GM21423 (cell line): Measurements from ENCODE around the gene NECAB2.

Experiments
- ATAC-seq: cut with Tn5 transposase; IDR thresholded peaks from one replicate; pipeline ENCODE4 v1.9.1; 2021; ENCODE audit warnings: mild to moderate bottlenecking, moderate library complexity; ENCODE audit not compliant: unreplicated experiment

NECAB2 gene

GRCh38 chr16:84016477-84016876 lies 48.4 kb downstream of the NECAB2 start:
- no peak for ATAC-seq

GRCh38 chr16:84018710-84019109 lies 50.7 kb downstream of the NECAB2 start:
- no peak for ATAC-seq

- no peak for ATAC-seq
Observed at GRCh38 chr16:84020353-84020752, 52.3 kb downstream of the NECAB2 start.

GRCh38 chr16:84021488-84021887 lies 53.4 kb downstream of the NECAB2 start:
- no peak for ATAC-seq

- ATAC-seq, result no peak
Observed at GRCh38 chr16:84022644-84023043, 54.6 kb downstream of the NECAB2 start.

- ATAC-seq, result no peak
Observed at GRCh38 chr16:84024854-84025253, 56.8 kb downstream of the NECAB2 start.

GRCh38 chr16:84026606-84027005 lies 58.6 kb downstream of the NECAB2 start:
- ATAC-seq, result no peak

- no peak for ATAC-seq
Observed at GRCh38 chr16:84027625-84028024, 59.6 kb downstream of the NECAB2 start.

GRCh38 chr16:84029297-84030047 lies 61.4 kb downstream of the NECAB2 start:
- ATAC-seq, result no peak

DNA sequence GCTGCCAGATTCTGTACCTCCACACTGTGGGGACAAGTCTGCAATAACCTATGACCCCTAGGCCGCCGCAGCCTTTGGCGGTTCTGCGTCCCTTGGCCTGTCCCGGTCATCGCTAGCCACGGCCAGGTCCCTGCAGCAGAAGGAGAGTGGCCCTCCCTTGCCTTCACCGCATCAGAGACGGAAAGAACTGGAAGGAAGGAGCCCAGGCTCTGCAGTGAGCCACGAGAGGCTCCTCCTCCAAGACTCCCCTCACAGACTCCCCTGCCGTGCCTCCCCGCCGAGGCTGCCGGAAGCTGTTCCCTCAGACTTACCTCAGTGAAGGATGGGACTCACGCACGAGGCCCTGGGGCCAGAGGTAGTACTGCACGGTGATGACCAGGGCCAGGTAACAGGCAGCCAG lies 63.5 kb downstream of the NECAB2 start:
- no peak for ATAC-seq

GRCh38 chr16:84032458-84033178 lies 64.6 kb downstream of the NECAB2 start:
- no peak for ATAC-seq

DNA sequence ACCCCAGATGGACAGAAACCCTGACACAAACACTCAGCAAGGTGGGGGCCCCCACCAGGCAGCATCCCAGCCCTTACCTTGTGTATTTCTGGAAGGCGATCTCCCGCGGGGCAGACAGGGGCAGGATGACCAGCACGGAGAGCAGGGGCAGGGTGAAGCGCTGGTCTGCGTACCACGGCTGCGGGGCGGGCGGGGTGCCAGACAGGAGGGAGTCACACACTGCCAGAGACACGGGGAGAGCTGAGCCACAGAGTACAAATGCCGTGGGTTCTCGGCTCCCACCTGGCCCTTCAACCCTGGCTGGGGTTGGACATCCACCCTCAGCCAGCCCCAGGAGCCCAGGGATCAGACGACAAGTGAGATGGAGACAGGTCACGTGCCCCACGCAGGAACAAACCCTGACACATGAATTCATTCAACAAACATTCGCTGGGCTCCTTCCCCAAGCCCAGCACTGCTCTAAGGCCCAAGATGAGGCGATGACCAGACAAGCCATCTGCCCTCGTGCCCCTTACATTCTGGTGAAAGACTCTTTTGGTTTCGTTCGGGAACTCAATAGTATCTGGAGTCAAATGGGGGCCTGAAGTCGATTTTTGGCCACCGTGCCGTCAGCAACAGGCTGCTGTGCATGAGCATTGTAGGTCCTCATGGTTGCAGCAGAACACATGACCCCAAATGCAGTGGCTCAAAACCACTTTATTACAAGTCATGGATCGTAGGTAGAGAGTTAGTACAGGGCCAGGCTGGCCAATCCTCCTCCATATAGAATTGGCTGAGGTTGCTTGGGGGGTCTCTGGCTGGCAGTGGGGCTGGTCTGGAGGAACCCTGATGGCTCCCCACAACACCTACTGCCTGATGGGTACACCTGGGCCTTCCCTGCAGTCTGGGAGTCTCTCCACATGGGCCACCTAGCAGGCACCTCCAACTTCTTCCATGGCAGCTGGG lies 65.5 kb downstream of the NECAB2 start:
- ATAC-seq, result no peak

GRCh38 chr16:84034516-84034915 lies 66.5 kb downstream of the NECAB2 start:
- no peak for ATAC-seq

GRCh38 chr16:84036131-84036530 lies 68.1 kb downstream of the NECAB2 start:
- no peak for ATAC-seq

DNA sequence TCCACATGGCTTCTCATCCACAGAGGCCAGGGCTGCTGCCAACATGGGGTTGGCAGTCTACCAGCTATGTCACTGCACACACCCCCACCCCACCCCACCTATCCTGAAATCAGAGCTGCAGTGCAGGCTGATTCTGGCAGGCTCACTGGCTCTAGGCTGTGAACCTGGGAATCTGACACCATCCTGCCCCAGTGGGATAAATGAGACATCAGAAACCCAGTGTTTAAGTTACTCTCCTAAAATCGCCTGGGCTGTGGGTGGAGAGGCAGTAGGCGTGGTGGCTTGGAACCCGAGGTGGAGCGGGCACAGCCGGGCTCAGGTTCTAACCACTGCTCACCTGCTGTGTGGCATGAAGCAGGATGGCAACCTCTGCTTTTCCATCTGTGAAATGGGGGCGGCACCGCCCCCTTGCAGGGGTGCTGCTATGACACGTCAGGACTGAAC lies 69.0 kb downstream of the NECAB2 start:
- no peak for ATAC-seq

DNA sequence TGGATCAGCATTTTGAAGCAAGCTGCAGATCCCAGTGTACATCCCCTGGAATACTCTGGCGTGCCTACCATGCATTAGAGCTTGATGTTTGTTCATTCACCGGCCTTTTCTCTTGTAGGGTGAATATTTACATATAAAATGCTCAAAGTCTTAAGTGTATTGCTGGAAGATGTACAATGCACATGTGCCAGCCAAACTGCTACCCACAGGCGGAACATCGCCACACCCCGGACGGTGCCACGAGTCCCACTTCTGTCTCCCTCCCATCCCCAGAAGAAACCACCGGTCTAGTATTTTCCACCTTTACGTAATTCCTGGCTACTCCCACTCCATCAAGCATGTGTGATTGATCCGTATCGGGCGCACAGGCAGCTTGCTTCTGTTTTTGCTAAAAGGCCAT lies 70.4 kb downstream of the NECAB2 start:
- ATAC-seq, result no peak

GRCh38 chr16:84039696-84040095 lies 71.7 kb downstream of the NECAB2 start:
- ATAC-seq, result no peak

GRCh38 chr16:84040226-84040822 lies 72.3 kb downstream of the NECAB2 start:
- no peak for ATAC-seq

DNA sequence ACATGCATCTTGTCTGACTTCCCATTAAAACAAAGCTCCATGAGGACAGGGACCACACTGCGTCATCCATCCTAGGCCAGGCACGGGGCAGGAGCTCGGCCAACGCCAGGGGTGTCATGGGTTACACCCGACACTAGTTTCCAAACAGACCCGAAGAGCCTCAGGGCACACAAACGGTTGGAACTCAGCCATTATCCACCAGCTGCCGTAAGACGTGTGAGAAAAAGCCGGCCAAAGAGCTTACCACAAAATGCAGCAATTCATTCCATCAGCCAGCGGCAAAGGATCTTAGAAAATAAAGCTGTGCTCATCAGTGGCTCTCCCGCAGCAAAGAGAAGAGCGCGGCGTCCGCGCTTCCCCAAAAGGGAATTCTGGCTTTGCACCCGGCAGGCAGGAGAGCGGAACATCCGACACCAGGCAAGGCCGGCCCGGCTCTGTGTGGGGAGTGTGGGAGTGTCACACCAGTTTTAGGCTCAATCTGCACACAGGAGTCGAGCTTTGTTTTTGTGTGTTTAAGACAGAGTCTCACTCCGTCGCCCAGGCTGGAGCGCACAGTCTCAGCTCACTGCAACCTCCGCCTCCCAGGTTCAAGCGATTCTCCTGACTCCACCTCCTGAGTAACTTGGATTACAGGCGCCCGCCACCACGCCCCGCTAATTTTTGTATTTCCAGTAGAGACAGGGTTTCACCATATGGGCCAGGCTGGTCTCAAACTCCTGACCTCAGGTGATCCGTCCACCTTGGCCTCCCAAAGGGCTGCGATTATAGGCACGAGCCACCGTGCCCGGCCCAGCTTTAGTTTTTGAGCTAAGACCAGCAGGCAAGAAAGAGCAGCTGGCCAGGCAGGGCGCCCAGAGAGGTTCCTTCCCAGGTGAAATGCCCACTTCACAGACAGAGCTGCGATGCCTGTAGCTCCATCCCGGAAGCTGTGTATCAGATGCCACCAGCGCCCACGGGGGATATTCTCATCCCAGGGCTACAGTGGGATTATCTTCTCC lies 73.1 kb downstream of the NECAB2 start:
- no peak for ATAC-seq

DNA sequence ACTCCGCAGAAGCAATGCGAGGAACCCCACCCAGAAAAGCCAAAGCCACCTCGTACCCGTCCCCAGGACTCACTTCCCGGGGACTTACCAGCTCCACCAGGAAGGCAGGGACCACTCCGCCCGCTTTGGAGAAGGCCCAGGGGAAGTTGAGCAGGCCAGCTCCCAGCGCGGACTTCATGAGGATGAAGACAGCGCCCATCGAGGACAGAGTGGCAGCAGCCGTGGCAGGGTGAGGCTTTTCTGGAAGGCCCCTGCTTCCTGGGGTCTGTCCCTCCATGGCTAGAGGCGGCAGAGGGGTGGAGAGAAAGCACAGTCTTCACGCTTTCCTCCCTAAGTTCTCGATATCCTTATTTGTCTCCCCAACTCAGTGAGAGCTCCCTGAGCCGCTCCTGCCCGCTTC lies 73.8 kb downstream of the NECAB2 start:
- ATAC-seq, result no peak
